GM23338 (cell line): ENCODE data around the gene CDH12. TPM values are rescaled to one million over a fixed set of nuclear protein-coding genes. Genes with fewer than 3 reads are reported as not detected.

Source experiments
- ATAC-seq: fragments of 200-7000 bp; cut with Tn5 transposase; 3 replicates; pipeline ENCODE4 v1.9.1; 2020
- DNase-seq: peaks from one replicate; pipeline ENCODE4 v3.0.0-alpha.2; 2015; ENCODE audit warnings: low spot score
- H2AFZ ChIP-seq: fragments of 200-600 bp; sonication (generic); 2 replicates; pipeline ENCODE4 v1.8.0; 2016; ENCODE audit warnings: antibody characterized with exemption, mild to moderate bottlenecking, moderate library complexity
- H3F3A ChIP-seq: fragments of 200-600 bp; sonication (generic); replicated peaks from 2 replicates; pipeline ENCODE4 v1.8.0; 2017; ENCODE audit warnings: antibody characterized with exemption, mixed run types, low read depth
- H3K27ac ChIP-seq: fragments of 200-600 bp; sonication (generic); 2 replicates; pipeline ENCODE4 v1.6.1; 2016; ENCODE audit warnings: low read depth
- H3K27me3 ChIP-seq: fragments of 200-600 bp; sonication (generic); 2 replicates; pipeline ENCODE4 v1.8.0; 2016; ENCODE audit warnings: mild to moderate bottlenecking, mixed run types, moderate library complexity; ENCODE audit not compliant: insufficient read depth
- H3K36me3 ChIP-seq: fragments of 200-600 bp; sonication (generic); 2 replicates; pipeline ENCODE4 v1.8.0; 2016; ENCODE audit warnings: mild to moderate bottlenecking; ENCODE audit not compliant: insufficient read depth
- H3K4me1 ChIP-seq: fragments of 200-600 bp; sonication (generic); 2 replicates; pipeline ENCODE4 v1.8.0; 2016; ENCODE audit warnings: mild to moderate bottlenecking, moderate library complexity; ENCODE audit not compliant: insufficient read depth
- H3K4me2 ChIP-seq: fragments of 200-600 bp; sonication (generic); 2 replicates; pipeline ENCODE4 v1.7.1; 2017; ENCODE audit warnings: mixed run types
- H3K4me3 ChIP-seq: fragments of 200-600 bp; sonication (generic); 2 replicates; pipeline ENCODE4 v1.6.1; 2016; ENCODE audit warnings: mixed run types
- H3K79me2 ChIP-seq: fragments of 200-600 bp; sonication (generic); replicated peaks from 2 replicates; pipeline ENCODE4 v1.8.0; 2017; ENCODE audit warnings: mild to moderate bottlenecking; ENCODE audit not compliant: insufficient read depth
- H3K9me2 ChIP-seq: fragments of 200-600 bp; sonication (generic); 2 replicates; pipeline ENCODE4 v1.8.0; 2017; ENCODE audit not compliant: insufficient read depth
- H4K20me1 ChIP-seq: fragments of 200-600 bp; sonication (generic); replicated peaks from 2 replicates; pipeline ENCODE4 v1.8.0; 2017; ENCODE audit warnings: mild to moderate bottlenecking; ENCODE audit not compliant: insufficient read depth
- H3K27ac Mint-ChIP-seq: 2 replicates; pipeline ENCODE4 v1.8.0; 2020; ENCODE audit warnings: inconsistent platforms, mild to moderate bottlenecking, moderate library complexity, mixed read lengths
- H3K27me3 Mint-ChIP-seq: 3 replicates; pipeline ENCODE4 v1.8.0; 2022; ENCODE audit warnings: low read depth, mild to moderate bottlenecking, moderate library complexity, mixed read lengths, inconsistent platforms; ENCODE audit not compliant: insufficient read depth, poor library complexity
- H3K36me3 Mint-ChIP-seq: 3 replicates; pipeline ENCODE4 v1.8.0; 2021; ENCODE audit warnings: low read depth, mild to moderate bottlenecking, inconsistent platforms, moderate library complexity, mixed read lengths
- H3K4me1 Mint-ChIP-seq: 3 replicates; pipeline ENCODE4 v1.8.0; 2020; ENCODE audit warnings: mild to moderate bottlenecking, inconsistent platforms, mixed read lengths
- H3K4me3 Mint-ChIP-seq: 3 replicates; pipeline ENCODE4 v1.8.0; 2021; ENCODE audit warnings: moderate library complexity, mild to moderate bottlenecking, inconsistent platforms, mixed read lengths
- H3K9me3 Mint-ChIP-seq: 3 replicates; pipeline ENCODE4 v1.8.0; 2020; ENCODE audit warnings: moderate library complexity, mild to moderate bottlenecking, inconsistent platforms, mixed read lengths
- CREB1 ChIP-seq: fragments of 250-450 bp; sonication (Bioruptor Pico); IDR thresholded peaks from 2 replicates; pipeline ENCODE4 v1.5.0; 2020; ENCODE audit warnings: low read depth, mild to moderate bottlenecking, moderate library complexity
- CTCF ChIP-seq, 2 experiments: fragments of 200-600 bp in 1 of 2; sonication (generic) in 1 of 2; conservative IDR thresholded peaks; 2 replicates each; pipeline versions ENCODE4 v1.5.1 to v1.6.1; 2016 to 2017; ENCODE audit warnings: antibody characterized with exemption in 2 of 2, low read depth in 2 of 2, mild to moderate bottlenecking in 2 of 2, moderate library complexity in 1 of 2
- ETS1 ChIP-seq: IDR thresholded peaks from 2 replicates; pipeline ENCODE4 v1.6.1; 2016; ENCODE audit warnings: antibody characterized with exemption
- EZH2 ChIP-seq: fragments of 200-600 bp; sonication (generic); IDR thresholded peaks from one replicate; pipeline ENCODE4 v1.8.0; 2017; ENCODE audit warnings: antibody characterized with exemption, mild to moderate bottlenecking, low read depth; ENCODE audit not compliant: unreplicated experiment
- EZH2phosphoT487 ChIP-seq: fragments of 200-600 bp; sonication (generic); IDR thresholded peaks from one replicate; pipeline ENCODE4 v1.8.1; 2018; ENCODE audit warnings: antibody characterized with exemption; ENCODE audit not compliant: unreplicated experiment
- JUNB ChIP-seq: IDR thresholded peaks from one replicate; pipeline ENCODE4 v1.6.1; 2016; ENCODE audit warnings: antibody characterized with exemption; ENCODE audit not compliant: unreplicated experiment
- NANOG ChIP-seq: IDR thresholded peaks from 2 replicates; pipeline ENCODE4 v1.6.1; 2016; ENCODE audit warnings: antibody characterized with exemption, borderline replicate concordance
- POLR2AphosphoS5 ChIP-seq: IDR thresholded peaks from 2 replicates; pipeline ENCODE4 v1.6.1; 2016; ENCODE audit warnings: antibody characterized with exemption, low read depth
- REST ChIP-seq: IDR thresholded peaks from one replicate; pipeline ENCODE4 v1.6.1; 2018; ENCODE audit warnings: antibody characterized with exemption; ENCODE audit not compliant: unreplicated experiment
- STAT1 ChIP-seq: IDR thresholded peaks from one replicate; pipeline ENCODE4 v1.6.1; 2016; ENCODE audit warnings: antibody characterized with exemption; ENCODE audit not compliant: unreplicated experiment
- ZNF114 ChIP-seq: fragments of 250-450 bp; sonication (Bioruptor Pico); IDR thresholded peaks from 2 replicates; pipeline ENCODE4 v1.5.0; 2020; ENCODE audit warnings: mild to moderate bottlenecking, moderate library complexity
- ZNF331 ChIP-seq: fragments of 250-450 bp; sonication (Bioruptor Pico); IDR thresholded peaks from 2 replicates; pipeline ENCODE4 v1.5.0; 2020; ENCODE audit warnings: low read depth, mild to moderate bottlenecking, moderate library complexity
- ZNF462 ChIP-seq: fragments of 250-450 bp; sonication (Bioruptor Pico); IDR thresholded peaks from 2 replicates; pipeline ENCODE4 v1.5.0; 2020; ENCODE audit warnings: mild to moderate bottlenecking, moderate library complexity
- polyA plus RNA-seq: library from polyadenylated mRNA; unstranded; fragments of >200 nt; fragmentation: Nextera tagmentation; extraction: Ambion mirVana; gene quantifications from 2 replicates; pipeline ENCODE4 v1.2.1, GENCODE V29; 2016
- total RNA-seq: library from RNA; depleted of rRNA; stranded (reverse); fragments of >200 nt; shearing (Covaris generic); gene quantifications from 2 replicates; pipeline ENCODE4 v1.2.3, GENCODE V29; 2014

CDH12 gene
- total and polyA plus RNA-seq, 2 experiments from 2014 or later = not detected

- no peaks in the 10 kb centered on the region for H3K27me3 ChIP-seq
- peaks cover 31% of the 10 kb centered on the region for H3K4me1 ChIP-seq
- ATAC-seq = no peak
- H3K27ac Mint-ChIP-seq = no peak overlapping the region
- no peaks in the 10 kb centered on the region for H3K79me2 ChIP-seq
- peaks cover 21% of the 10 kb centered on the region; the same call in 2 of the 3 replicates for H3K9me3 Mint-ChIP-seq
- H3K4me2 ChIP-seq = no peak overlapping the region
- no peak for TF ChIP-seq ZNF331 (CRISPR knock-in tag)
- no peak for TF ChIP-seq REST
- TF ChIP-seq ETS1 = no peak
- no peak for TF ChIP-seq JUNB
- TF ChIP-seq ZNF462 (CRISPR knock-in tag) = no peak
- no peak for TF ChIP-seq CREB1 (CRISPR knock-in tag)
- TF ChIP-seq CTCF (conservative IDR thresholded peaks at IDR 0.05; ENCODE audit: low read depth in 2 of 2) = no peak
- no peak for TF ChIP-seq POLR2AphosphoS5
- no peak for TF ChIP-seq EZH2phosphoT487
- no peak for TF ChIP-seq EZH2
- no peak for TF ChIP-seq NANOG
- no peak for TF ChIP-seq ZNF114
- no peak for TF ChIP-seq STAT1
- no peaks in the 10 kb centered on the region for H4K20me1 ChIP-seq
- no peak overlapping the region for H3K27ac ChIP-seq
- no peak overlapping the region for H2AFZ ChIP-seq
- no peak overlapping the region for H3K4me3 Mint-ChIP-seq
- no peak for DNase-seq
- H3K9me2 ChIP-seq = peaks cover 7% of the 10 kb centered on the region; the same call in 1 of the 2 replicates
- H3K4me1 Mint-ChIP-seq = peaks cover 19% of the 10 kb centered on the region
- no peaks in the 10 kb centered on the region for H3K36me3 ChIP-seq
- no peak overlapping the region for H3K4me3 ChIP-seq
- no peaks in the 10 kb centered on the region for H3F3A ChIP-seq
- peaks cover 26% of the 10 kb centered on the region for H3K36me3 Mint-ChIP-seq
- H3K27me3 Mint-ChIP-seq = peaks cover 2% of the 10 kb centered on the region
Measured at GRCh38 chr5:22625451-22625850, 227.7 kb downstream of the CDH12 start.
